Right renal cortex interstitium (tissue), 3 donors: ENCODE results near the gene DCAF4. TPM values are rescaled to one million over a fixed set of nuclear protein-coding genes. Genes with fewer than 3 reads are reported as not detected.

Experiments
- polyA plus RNA-seq, 3 donors: library from polyadenylated mRNA; unstranded; fragments of 120-200 nt; gene quantifications; one replicate each; pipeline ENCODE4 v1.2.1, GENCODE V29; 2013; ENCODE audit not compliant: insufficient read length in 3 of 3

DCAF4 gene
- polyA plus RNA-seq, 3 donors, result 14.5 to 17.7 (median 16.9) TPM

Other genes starting within 250 kb of the DCAF4 start
- gene DPF3, start 32.4 kb upstream of the DCAF4 start, polyA plus RNA-seq, result 1 to 10 TPM; 4.4 to 5.8 (median 4.7) TPM
- gene ZFYVE1, start 100.6 kb downstream of the DCAF4 start, polyA plus RNA-seq, result 10 to 100 TPM; 18.6 to 18.9 (median 18.9) TPM
- 100 to 1,000 TPM; 142 to 191 (median 155) TPM for gene RBM25, start 132.1 kb downstream of the DCAF4 start, polyA plus RNA-seq
- 10 to 100 TPM; 76.1 to 79.6 (median 78.0) TPM for gene PSEN1, start 210.0 kb downstream of the DCAF4 start, polyA plus RNA-seq